ENCODE results near the gene NEK11. TPM values are rescaled to one million over a fixed set of nuclear protein-coding genes. Genes with fewer than 3 reads are reported as not detected.

The NEK11 gene
- total and polyA plus RNA-seq, 2 experiments from 2014 or later, result 3.5 to 13.7 TPM

DNA sequence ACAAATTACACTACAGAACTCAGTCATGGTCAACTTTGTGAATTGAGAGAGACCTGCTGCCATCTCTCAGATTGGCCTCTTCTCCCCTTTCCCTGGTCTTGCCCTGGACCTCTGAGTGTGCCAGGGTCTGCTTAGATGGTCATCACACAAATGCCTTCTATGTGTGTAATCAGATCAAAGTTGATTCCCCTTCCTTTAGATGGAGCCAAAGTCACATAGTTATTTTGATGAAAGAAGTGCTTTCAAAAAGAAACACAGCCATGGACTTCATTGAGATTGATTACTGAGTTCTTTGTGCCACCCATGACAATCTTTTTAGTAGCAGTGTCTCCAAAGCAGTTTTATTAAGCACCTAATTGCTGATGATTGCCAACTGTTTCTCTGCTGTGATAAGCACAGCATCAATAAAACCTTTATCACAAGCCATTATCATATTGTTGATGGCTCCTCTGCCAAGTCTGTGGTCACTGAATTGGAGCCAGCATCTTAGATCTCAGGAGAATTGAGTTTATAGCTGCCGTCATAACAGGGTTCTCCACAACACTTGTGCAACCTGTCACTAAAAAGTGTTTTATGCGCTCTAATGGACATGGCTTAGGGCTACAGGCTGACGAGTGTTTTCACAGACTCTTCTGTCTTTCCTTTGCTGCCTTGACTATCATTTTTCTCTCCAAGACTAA is 205.2 kb downstream of the NEK11 start:
- Histone ChIP-seq H3K4me3 (no peak overlapping the region), H3K9me2 (replicated peaks; ENCODE audit: insufficient read depth) (no peaks in the 10 kb centered on the region), H2AFZ (no peak overlapping the region), H4K20me1 (ENCODE audit: insufficient read depth, poor library complexity, severe bottlenecking) (no peaks in the 10 kb centered on the region), H3K79me2 (no peaks in the 10 kb centered on the region), H3K36me3 (replicated peaks; ENCODE audit: insufficient read depth, low read depth) (no peaks in the 10 kb centered on the region), H3K27ac (no peak overlapping the region), H3K27me3 (no peaks in the 10 kb centered on the region), H3K9me3 (ENCODE audit: low read depth) (no peaks in the 10 kb centered on the region), H3K4me2 (no peak overlapping the region), H3K4me1 (ENCODE audit: insufficient read depth) (no peaks in the 10 kb centered on the region)
- WGBS (ENCODE audit: low lambda C conversion rate, missing lambda C conversion rate), result 85% methylated on average over 3 of the region's 3 CpGs
- no peak for DNase-seq (ENCODE audit: low spot score)
- TF ChIP-seq EZH2phosphoT487 (IDR thresholded peaks at IDR 0.05; ENCODE audit: low read depth, severe bottlenecking, unreplicated experiment) (no peak), EZH2 (IDR thresholded peaks at IDR 0.05; ENCODE audit: borderline replicate concordance) (no peak), CTCF (IDR thresholded peaks at IDR 0.05; ENCODE audit: poor library complexity) (no peak)

DNA sequence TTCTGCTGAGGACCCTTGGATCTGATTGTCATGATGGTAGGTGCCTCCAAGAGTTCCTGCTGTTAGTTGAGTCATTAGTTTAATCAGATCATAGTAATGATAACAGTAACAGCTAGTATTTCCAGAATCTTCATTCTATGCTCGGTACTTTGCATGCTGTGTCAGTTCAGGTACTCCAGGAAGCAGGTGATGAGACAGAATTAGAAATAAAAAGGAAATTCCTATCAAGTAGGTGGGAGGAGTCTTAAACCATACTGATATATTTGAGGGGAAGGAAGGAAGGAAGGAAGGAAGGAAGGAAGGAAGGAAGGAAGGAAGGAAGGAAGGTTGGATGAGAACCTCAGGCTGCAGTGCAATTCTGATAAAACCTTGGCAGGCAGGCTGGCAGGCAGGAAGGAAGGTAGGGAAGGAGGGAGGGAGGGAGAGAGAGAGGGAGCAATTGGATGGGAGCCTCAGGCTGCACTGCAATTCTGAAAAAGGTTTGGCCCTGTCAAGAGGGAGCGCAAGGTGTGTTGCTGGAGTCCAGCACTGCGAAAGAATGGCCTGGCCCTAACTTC is 206.1 kb downstream of the NEK11 start:
- TF ChIP-seq EZH2 (IDR thresholded peaks at IDR 0.05; ENCODE audit: borderline replicate concordance) (no peak), EZH2phosphoT487 (IDR thresholded peaks at IDR 0.05; ENCODE audit: low read depth, severe bottlenecking, unreplicated experiment) (no peak), CTCF (IDR thresholded peaks at IDR 0.05; ENCODE audit: poor library complexity) (no peak)
- Histone ChIP-seq H4K20me1 (ENCODE audit: insufficient read depth, poor library complexity, severe bottlenecking) (no peaks in the 10 kb centered on the region), H3K36me3 (replicated peaks; ENCODE audit: insufficient read depth, low read depth) (no peaks in the 10 kb centered on the region), H3K9me3 (ENCODE audit: low read depth) (no peaks in the 10 kb centered on the region), H3K79me2 (no peaks in the 10 kb centered on the region), H3K27me3 (no peaks in the 10 kb centered on the region), H3K27ac (no peak overlapping the region), H3K9me2 (replicated peaks; ENCODE audit: insufficient read depth) (no peaks in the 10 kb centered on the region), H3K4me2 (no peak overlapping the region), H3K4me1 (ENCODE audit: insufficient read depth) (no peaks in the 10 kb centered on the region), H3K4me3 (no peak overlapping the region), H2AFZ (no peak overlapping the region)
- 92% methylated on average over 3 of the region's 3 CpGs for WGBS (ENCODE audit: low lambda C conversion rate, missing lambda C conversion rate)
- DNase-seq (ENCODE audit: low spot score), result no peak

DNA sequence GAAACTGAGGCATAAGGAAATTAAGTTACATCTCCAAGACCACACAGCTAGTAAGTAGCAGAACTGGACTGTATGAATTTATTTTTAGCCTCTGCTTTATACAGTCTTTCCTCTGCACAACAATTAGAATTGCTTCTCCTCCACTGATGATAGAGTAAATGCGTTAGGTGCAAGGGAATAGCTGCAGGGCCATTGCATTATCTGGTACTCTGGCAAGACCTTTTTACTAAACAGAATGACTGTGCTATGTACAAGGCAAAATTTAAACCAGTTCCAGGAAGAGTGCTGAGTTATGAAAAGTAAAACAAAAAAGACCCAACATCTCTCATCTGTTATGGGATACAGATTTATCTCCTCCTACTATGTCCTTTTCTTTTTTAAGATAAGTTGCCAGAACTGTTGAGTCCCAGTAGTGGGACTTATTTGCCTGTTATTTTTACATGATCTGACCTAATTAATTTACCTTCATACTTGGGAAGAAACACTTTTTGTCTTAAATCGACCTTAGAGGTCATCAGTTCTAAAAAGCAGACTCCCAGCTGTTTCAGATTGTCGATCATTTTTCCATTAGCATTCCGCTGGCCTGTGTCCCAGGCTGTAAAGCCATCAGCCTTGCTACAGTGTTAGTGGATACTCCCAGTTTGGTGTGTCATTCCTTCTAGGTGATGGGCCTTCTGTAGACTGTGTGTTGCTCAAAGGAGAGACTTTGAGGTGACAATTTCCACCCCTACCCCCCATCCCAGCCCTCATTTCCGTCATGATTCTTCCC is 207.4 kb downstream of the NEK11 start:
- no peak overlapping the region for H2AFZ ChIP-seq

More for the DNA sequence above, 207.4 kb downstream of the NEK11 start:
- H3K9me3 ChIP-seq (ENCODE audit: low read depth), result no peaks in the 10 kb centered on the region
- TF ChIP-seq CTCF (IDR thresholded peaks at IDR 0.05; ENCODE audit: poor library complexity), result no peak
- no peak for TF ChIP-seq EZH2phosphoT487 (IDR thresholded peaks at IDR 0.05; ENCODE audit: low read depth, severe bottlenecking, unreplicated experiment)
- no peak for TF ChIP-seq EZH2 (IDR thresholded peaks at IDR 0.05; ENCODE audit: borderline replicate concordance)
- H3K27ac ChIP-seq, result no peak overlapping the region
- no peaks in the 10 kb centered on the region for H4K20me1 ChIP-seq (ENCODE audit: insufficient read depth, poor library complexity, severe bottlenecking)
- no peaks in the 10 kb centered on the region for H3K79me2 ChIP-seq
- 70% methylated on average over 5 of the region's 5 CpGs for WGBS (ENCODE audit: low lambda C conversion rate, missing lambda C conversion rate)
- H3K36me3 ChIP-seq (replicated peaks; ENCODE audit: insufficient read depth, low read depth), result no peaks in the 10 kb centered on the region
- H3K27me3 ChIP-seq, result no peaks in the 10 kb centered on the region
- H3K9me2 ChIP-seq (replicated peaks; ENCODE audit: insufficient read depth), result no peaks in the 10 kb centered on the region
- no peak overlapping the region for H3K4me2 ChIP-seq
- no peak overlapping the region for H3K4me3 ChIP-seq
- H3K4me1 ChIP-seq (ENCODE audit: insufficient read depth), result no peaks in the 10 kb centered on the region
- no peak for DNase-seq (ENCODE audit: low spot score)
